GM19395 (cell line): ENCODE results near the gene GAD2.

Source experiments
- ATAC-seq: cut with Tn5 transposase; IDR thresholded peaks from one replicate; pipeline ENCODE4 v1.9.1; 2021; ENCODE audit warnings: mild to moderate bottlenecking, moderate library complexity; ENCODE audit not compliant: unreplicated experiment

The GAD2 gene

DNA sequence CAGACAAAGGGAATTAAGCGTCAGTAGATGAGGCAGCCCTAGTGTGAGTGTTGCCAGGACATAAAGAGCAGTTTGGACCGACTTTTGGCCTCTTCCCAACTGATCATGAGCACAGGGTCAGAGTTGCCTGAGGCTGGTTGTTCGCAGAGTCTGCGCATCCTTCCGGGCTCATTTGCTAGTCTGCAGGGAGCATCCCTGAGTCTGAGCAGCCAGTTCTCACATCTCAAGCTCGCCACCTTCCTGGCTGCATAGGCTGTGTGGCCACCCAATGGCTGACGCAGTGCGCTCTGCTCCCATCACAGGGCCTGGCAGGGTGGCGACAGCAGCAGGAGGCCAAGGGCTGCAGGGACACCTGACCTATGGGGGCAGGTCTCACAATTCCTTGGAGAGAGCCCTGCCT is 5.0 kb downstream of the GAD2 start:
- no peak for ATAC-seq

DNA sequence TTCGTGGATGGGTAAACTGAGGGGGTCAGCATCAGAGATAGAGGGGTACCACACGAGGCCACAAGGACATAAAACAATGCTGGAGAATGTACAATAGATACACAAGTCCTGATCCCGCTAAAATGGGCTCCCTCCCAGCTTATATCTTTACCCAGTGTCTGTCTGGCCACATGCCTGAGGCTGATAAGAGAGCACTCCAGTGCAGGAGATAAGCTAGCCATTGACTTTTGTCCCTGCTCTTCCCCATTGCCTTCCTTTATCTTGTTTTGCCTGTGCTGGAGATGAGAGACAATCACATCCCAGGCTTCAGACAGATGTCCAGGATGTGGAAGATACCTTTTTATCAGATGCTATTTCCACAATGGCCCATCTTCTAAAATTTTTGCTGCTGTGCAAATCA is 6.0 kb downstream of the GAD2 start:
- no peak for ATAC-seq

DNA sequence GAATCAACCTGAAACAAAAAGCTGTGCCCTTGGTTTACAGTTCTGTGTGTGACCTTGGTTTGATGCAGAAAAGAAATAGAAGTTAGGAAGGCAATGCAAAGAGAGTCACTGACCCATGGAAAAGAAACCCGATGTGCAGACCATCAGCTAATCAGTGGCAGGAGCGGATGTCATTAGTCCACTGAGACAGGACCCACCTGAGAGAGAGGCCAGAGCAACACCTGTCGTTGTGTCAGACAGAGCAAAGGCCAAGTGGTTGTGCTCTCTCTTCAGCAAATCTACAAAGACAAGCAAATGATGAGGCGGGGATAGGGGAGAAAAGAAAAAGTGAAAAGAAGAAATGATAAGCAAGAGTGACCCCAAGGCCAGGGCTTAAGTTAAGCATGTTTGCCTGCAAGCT is 8.7 kb downstream of the GAD2 start:
- ATAC-seq, result no peak

DNA sequence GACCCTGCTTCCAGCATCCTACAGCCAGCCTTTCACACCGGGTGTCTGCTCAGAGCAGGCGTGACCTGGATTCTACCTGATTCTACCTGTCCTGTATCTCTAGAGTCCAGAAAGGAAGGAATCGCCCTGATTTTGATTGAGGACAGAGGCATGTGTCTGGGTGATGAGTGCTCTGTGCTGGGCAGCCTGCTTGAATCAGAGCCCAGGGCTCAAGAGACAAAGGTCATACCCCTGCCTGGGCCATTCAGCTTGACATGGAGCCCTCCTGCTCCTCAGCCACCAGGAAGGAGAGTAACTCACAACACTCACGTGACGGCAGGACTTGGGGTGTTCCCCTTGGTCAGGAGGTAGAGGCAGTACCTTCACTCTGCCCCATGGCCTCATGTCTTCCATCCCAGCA is 11.2 kb downstream of the GAD2 start:
- no peak for ATAC-seq

DNA sequence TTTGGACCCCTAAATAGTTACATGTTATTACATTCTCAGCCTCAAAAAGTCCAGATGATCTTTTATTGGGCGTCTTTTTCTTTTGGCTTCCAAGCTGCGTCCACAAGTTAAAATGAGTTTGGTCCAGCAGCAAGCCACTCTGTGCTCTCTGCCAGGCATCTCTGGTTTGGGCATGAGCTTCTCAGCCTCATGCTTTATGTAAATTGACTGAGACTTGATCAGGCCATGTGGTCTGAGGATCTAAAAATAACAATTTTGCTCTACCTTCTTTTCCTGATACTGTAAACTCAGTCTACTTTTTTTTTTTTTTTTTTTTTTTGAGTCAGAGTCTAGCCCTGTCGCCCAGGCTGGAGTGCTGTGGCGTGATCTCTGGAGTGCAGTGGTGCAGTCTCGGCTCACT is 15.6 kb downstream of the GAD2 start:
- ATAC-seq, result no peak

DNA sequence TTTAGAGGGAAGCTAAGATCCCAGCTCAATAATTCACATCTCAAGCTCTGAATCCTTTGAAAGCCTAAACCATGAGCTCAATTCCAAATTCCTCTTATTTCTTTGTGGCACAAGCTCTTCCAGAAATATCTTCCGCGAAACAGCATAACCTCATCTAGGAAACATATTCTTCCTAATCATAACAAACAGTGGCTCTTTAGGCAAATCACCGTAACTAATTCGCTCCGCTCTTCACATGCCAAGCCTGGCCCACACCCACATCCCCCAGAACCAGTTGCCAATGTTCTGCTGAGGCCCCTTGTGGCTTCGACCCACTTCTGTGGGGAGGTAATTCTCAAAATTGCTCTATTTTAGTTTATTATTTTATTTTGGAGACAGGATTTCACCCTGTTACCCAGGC is 19.2 kb downstream of the GAD2 start:
- no peak for ATAC-seq

DNA sequence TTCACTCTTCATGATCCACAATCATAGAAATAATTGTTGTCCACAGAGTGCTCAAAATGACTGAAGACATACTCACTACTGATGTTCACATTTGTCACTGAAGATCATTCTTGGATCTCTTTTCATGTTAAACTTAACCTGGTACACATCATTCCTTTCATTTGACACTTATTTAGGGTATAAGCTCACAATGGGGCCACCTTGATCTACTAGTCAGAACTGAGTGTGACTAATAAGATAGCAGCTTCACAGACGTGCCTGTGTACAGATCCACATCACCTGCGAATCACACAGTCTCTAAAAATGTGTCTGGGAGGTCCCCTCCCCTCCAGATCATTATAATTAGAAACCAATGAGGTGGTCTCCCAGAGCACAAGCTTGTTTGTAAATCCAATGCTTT is 21.8 kb downstream of the GAD2 start:
- no peak for ATAC-seq

DNA sequence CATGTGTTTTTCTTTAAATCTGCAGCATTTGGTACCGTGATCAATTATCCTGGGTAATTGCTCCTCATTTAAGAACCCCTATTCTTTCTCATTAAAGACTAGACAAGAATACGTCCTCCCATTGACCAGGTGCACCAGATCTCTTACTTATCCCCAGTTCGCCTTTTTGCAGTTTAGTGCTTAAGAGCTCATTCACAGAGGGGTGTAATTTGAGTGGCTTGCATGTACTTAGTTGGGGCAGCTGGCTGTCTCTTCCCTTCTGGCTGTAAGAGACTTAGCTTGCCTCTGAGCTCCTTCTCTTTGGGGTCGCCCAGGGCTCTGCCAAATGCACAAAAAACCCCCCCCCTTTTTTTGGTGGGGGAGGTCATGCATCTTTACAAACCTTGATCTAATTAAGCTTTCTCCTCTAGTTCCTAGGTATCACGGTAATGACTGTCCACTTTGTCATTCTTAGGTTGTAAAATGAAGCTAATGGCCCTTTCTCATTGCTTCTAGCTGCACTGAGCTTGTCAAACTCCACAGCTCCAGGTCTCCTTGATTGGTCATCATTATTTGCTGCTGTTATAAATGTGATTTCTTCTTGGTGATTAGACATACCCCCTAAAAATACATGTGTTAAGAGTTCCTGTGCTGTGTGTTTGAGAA is 26.3 kb downstream of the GAD2 start:
- ATAC-seq, result no peak

DNA sequence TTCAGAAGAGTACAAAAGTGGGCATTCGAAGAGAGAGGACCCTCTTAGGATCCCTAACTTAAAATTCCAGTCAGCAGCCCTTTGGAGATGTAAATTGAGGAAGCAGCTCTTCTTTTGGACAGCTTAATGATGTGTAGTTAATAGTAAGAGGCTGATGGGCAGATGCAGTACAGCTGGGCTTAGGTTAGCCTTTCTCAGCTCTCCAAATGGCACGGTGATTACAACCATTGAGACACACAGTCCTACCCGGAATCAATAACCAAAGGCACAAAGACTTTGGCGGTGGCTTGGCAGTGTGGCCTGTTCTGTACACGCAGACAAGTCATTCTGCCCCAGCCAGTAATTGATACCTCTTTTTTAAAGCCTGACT is 26.8 kb downstream of the GAD2 start:
- no peak for ATAC-seq

DNA sequence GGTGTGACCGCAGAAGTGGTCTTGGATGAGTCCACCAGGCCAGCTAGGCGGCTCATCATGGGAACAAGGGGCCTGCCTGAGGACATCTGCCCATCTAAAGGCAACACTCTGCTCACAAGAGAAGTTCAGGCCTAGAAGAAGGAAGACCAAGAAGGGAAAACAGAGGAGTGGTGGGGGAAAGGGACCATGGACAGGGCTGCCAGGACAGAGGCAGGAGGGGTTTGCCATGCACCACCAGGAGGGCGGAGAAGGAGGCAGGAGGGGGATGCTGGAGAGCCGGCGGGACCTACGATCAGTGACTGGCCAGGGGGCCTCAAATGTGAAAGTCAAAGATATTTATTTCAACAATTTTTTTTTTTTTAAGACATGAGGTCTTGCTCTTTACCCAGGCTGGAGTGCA is 33.1 kb downstream of the GAD2 start:
- ATAC-seq, result no peak

DNA sequence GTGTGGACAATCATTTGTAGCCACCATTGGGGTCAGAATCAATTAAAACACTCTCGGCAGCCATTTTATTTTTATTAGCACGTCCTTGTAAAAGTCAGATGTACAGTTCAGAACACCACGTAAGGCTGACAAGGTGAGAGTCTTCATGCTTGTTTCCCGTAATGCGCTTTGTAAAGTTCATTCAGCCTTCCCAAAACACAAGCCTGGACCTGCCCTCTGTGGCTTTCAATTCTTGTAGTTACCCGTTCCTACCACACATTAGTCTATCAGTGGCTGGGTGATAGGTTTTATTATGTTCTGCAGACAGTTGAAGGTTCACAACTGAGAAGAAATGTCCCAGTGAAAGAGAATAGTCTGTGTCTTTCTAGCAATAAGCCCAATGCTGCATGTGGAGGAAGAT is 35.4 kb downstream of the GAD2 start:
- no peak for ATAC-seq

DNA sequence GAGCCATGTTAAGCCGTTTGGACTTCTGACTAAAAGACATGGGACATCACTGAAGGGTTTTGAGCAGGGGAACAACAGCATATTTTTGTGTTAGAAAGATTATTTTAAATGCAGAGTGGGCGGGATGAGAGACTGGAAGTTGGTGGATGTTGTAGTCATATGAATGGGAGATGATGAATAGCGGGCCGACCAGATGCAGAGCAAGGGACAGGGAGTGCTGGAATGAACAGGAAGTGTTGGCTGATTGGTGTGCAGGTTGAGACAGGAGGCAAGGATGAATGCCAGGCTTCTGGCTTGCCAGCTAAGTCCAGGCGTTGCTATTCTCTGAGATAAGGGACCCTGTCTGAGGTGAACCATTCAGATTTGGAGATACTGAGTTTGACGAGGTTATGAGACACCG is 38.0 kb downstream of the GAD2 start:
- ATAC-seq, result no peak

DNA sequence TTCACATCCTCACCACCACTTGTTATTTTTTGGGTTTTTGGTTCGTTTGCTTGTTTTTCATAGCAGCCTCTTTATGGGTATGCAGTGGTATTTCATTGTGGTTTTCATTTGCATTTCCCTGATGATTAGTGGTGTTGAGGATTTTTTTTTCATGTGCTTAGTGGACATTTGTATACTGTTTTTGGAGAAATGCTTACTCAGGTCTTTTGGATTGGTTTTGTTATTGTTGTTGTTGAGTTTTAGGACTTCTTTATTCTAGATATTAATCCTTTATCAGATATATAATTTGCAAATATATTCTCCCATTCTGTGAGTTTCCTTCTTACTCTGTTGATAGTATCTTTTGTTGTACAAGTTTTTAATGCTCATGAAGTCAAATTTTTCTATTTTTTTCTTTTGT is 42.8 kb downstream of the GAD2 start:
- ATAC-seq, result no peak

DNA sequence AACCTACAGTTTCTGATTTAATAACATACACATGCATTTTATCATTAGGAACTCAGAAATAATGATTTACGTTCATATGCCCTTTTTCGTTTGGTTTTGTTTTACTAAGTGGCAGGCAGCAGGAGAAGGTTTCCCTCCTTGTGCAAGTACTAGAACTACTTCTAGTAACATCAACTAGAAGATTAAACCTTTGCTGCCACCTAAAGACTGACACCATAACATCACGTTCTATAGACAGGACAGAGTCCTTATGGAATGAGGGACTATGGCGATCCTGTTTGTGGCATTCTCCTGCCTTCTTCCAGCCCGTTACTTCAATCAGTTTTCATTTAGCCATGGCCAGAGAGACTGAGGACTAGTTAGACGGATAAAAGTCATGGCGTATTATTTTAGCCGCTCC is 53.2 kb downstream of the GAD2 start:
- ATAC-seq, result no peak

DNA sequence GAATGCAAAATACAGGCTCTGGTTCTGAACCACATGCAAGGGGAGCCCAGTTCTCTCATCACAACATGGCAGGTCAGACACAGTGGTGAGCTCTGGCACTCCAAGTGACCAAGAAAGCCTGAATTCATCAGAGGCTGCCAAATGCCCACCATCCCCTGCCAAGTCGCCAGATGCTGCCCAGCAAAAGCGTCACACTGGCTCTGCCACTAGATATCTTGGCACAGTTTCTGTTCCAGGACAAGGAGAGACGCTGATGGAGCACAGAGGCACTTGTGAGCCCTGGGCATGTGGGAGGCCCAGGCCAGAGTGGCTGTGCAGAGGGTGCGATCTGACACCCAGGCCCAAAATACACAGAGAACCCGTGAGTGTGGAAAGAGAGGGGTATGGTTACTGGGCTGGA is 57.8 kb downstream of the GAD2 start:
- no peak for ATAC-seq

DNA sequence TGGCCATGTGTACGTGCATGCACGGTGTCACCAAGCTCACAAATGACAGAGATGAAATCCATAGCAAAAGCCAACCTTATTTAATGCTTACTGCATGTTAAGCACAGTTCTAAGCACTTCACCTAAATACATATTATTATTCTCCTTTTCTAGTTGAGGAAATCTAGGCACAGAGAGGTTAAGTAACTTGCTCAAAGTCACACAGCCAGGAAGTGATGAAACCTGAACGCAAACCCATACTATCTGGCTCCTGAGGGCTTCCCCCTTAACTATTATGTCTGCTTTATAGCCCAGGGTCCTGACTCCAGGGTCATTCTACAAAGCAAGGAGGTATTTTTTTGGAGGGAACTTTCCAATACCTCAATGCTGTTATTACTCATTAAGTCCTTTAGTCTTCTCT is 61.7 kb downstream of the GAD2 start:
- ATAC-seq, result no peak

DNA sequence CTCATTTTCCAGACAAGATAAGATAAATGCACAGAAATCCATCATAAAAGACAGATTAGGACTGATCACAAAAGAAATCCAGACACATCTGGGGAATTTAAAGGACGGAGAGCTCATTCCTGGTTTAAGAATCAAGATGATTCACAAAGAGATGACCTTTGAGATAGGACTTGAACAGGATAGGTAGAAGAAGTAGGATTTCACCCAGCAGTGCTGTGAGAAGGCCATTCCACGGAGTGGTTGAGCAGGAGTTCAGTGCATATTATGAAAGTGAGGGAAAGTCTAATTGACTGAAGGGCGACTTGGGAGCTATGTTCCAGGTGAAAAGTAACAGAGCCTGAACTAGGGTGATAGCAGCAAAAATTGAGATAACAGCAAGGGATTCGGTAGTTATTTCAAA is 73.7 kb downstream of the GAD2 start:
- no peak for ATAC-seq

DNA sequence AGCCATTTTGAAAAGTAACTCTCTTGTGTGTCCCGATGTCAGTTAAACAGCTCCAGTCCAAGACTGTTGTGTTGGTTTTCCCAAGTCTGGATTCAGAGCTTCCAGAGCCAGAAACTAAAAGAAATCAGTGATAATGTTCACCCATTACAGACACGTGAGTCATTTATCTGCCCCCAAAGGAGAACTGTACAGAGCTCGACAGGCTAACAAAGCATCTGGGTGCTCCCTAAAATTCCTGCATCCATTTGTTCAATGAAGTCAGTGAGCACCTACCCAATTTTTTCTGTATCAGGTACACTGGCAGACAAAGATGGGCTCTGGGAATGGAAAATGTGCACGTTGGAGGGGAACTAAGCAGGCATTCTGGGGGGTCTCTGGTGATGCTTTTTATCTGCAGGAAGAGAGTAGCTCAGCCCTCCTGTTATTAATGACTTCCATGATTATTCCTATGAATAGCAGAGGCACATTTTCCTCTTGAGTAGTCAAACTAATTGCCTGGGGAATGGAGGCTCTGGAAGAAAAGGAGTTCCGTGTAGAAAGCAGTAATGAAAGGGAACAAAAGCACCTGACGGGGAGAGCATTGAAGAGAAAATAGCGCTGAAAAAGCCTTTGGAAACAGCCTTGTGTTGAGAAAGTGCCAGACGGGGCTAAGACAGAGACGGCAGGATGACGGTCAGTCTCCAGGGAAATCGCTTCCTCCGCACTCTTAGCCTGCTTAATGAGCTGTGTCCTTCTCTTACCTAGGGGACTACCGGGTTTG is 75.3 kb downstream of the GAD2 start:
- no peak for ATAC-seq

DNA sequence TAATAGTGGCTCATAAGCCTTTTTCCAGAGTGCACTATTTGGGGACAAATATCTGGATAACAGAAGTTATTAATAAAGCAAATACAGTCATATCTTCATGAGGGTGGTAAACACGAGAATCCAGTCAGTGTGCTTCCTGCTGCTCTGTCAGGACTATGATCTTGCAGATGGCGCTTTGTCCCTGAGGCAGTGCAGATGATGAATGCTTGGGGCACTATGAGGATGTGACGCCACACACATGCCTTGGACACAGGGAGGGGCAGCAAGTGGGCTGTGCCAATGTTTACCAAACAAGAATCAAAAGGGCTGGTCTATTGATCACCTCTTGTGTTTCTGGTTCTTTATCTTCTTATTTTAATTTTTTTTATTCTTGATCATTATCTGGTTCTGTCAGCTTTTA is 79.8 kb downstream of the GAD2 start:
- ATAC-seq, result no peak

DNA sequence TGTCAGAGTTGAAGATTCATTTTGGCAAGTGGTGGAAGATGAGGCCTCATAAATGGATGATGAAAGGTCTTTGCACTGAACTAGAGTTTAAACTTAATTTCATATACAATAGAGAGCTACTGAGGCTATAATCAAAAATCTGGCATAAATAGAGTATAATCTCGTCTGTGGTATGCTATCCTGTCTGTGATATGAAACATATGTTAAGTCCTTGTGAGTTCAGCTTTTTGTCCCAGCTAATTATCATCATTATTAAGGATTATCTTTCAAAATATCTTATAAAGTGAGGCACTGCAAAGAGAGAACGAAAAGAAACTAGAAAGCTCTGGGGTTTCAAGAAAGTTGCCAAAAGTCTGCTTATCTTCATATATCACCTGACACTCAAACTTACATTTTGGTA is 83.4 kb downstream of the GAD2 start:
- ATAC-seq, result no peak

DNA sequence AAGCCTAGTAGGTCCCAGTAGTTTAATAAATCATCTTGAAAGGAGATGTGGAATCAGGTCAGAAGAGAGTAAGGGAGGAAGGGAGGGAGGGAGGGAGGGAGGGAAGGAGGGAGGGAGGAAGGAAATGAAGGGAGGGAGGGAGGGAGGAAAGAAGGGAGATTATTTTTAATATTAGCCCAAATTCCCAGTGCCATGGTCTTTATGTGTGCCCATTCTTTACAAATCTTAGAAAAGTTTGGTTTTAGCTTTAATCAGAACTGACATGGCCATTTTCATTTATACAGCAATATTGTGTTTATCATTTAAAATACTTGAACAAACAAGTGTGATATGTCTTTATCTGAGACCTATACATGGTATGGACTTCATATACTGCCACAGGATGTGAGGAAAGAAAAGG is 86.8 kb downstream of the GAD2 start:
- ATAC-seq, result no peak

DNA sequence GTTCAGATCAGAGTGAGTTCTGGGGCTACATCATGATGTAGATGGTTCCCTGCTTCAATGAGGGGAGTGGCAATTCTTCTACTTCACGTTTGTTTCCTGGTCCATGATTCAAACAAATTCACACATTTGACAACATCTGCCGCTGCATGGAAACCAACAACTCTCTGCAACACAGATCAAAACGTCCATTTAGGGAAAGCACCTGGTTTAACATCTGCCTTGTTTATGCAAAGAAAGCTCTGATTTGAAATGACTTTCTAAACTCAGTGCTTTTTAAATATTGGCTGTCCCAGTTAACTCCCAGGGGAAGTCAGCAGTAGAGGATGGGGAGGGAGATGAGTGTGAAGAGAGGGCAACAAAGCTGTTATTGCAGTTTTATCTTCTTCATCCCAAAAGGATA is 93.8 kb downstream of the GAD2 start:
- peak; percentile 55 for ATAC-seq

DNA sequence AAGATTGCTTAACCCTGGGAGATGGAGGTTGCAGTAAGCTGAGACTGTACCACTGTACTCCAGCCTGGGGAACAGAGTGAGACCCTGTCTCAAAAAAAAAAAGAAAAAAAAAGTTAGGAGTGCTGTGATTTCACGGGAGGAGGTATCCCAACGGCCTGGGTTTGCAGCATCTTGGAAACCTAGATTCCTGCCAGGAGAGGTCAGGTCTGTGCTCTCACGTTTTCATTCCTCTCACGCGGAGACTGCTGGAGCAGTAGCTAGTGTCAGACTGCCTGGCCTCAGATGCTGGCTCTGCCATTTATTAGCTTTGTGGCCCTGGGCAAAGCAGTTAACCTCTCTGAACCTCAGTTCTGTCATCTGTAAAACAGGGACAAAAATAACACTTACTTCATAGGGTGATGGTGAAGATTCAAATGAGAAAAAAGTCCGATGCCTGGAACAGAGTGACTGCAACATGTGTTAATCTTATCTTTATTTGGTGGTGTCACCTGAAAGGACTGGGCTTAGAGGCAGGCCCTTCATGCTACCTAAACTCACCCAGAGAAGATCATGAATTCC is 94.9 kb downstream of the GAD2 start:
- ATAC-seq, result no peak
